ENCODE data around the gene PLAU. TPM values are rescaled to one million over a fixed set of nuclear protein-coding genes. Genes with fewer than 3 reads are reported as not detected.

PLAU gene
- total RNA-seq, 1 donor from 2014 or later, result 0.59 TPM

DNA sequence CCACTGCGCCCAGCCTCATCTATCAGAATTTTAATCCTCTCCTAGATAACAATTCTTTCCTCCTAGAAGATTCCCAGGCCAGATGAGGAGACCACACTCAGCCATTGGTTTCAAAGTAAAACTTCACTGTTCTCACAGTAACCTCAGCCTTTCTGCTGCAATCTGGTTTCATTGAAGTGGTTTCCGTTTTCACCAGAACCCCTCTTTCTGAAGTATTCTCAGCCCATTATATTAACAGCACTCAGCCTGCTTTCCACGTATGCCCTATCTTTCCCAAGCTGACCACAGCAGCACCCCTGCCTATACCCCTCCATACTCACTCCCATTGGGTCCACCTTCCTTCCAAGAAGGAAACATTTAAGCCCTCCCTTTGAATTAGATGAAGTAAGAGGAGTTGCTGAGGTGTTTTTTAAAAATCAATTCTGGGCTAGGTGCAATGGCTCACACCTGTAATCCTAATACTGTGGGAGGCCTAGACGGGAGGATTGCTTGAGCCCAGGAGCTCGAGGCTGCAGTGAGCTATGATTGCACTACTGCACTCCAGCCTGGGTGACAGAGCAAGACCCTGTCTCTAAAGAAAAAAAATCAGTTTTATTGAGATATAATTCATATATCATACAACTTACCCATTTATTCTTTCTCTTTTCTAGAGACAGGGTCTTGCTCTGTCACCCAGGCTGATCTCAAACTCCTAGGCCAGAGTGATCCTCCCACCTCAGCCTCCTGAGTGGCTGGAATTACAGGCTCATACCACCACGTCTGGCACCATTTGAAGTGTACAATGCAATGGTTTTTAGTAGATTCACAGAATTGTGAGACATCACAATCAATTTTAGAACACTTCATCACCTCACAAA lies 11.3 kb downstream of the PLAU start:
- no peak for DNase-seq
- Mint-ChIP-seq H3K4me3 (ENCODE audit: unreplicated experiment) (no peak overlapping the region), H3K27ac (ENCODE audit: unreplicated experiment) (no peak overlapping the region), H3K4me1 (ENCODE audit: low read depth, unreplicated experiment) (peaks cover 7% of the 10 kb centered on the region), H3K9me3 (ENCODE audit: unreplicated experiment) (no peaks in the 10 kb centered on the region), H3K36me3 (ENCODE audit: unreplicated experiment) (peaks cover 6% of the 10 kb centered on the region), H3K27me3 (ENCODE audit: unreplicated experiment) (no peaks in the 10 kb centered on the region)
- TF ChIP-seq, protein P1, sequence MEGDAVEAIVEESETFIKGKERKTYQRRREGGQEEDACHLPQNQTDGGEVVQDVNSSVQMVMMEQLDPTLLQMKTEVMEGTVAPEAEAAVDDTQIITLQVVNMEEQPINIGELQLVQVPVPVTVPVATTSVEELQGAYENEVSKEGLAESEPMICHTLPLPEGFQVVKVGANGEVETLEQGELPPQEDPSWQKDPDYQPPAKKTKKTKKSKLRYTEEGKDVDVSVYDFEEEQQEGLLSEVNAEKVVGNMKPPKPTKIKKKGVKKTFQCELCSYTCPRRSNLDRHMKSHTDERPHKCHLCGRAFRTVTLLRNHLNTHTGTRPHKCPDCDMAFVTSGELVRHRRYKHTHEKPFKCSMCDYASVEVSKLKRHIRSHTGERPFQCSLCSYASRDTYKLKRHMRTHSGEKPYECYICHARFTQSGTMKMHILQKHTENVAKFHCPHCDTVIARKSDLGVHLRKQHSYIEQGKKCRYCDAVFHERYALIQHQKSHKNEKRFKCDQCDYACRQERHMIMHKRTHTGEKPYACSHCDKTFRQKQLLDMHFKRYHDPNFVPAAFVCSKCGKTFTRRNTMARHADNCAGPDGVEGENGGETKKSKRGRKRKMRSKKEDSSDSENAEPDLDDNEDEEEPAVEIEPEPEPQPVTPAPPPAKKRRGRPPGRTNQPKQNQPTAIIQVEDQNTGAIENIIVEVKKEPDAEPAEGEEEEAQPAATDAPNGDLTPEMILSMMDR (IDR thresholded peaks at IDR 0.05; ENCODE audit: partially characterized antibody, unreplicated experiment), result no peak

DNA sequence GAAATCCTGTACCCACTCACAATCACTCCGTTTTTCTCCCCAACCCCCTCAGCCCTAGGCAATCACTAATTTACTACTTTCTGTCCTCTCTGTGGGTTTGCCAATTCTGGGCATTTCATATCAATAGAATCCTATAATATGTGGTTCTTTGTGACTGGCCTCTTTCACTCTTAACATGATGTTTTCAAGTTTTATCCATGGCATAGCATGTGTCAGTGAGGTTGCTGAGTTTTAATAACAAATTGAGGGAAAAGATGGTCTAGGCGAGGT lies 11.9 kb downstream of the PLAU start:
- Mint-ChIP-seq H3K36me3 (ENCODE audit: unreplicated experiment) (peaks cover 6% of the 10 kb centered on the region), H3K27ac (ENCODE audit: unreplicated experiment) (no peak overlapping the region), H3K4me1 (ENCODE audit: low read depth, unreplicated experiment) (peaks cover 4% of the 10 kb centered on the region), H3K27me3 (ENCODE audit: unreplicated experiment) (no peaks in the 10 kb centered on the region), H3K9me3 (ENCODE audit: unreplicated experiment) (no peaks in the 10 kb centered on the region), H3K4me3 (ENCODE audit: unreplicated experiment) (no peak overlapping the region)
- TF ChIP-seq, protein P1 (IDR thresholded peaks at IDR 0.05; ENCODE audit: partially characterized antibody, unreplicated experiment), result no peak
- DNase-seq, result no peak

GRCh38 chr10:73923935-73924598 lies 13.1 kb downstream of the PLAU start:
- H3K4me3 Mint-ChIP-seq (ENCODE audit: unreplicated experiment), result no peak overlapping the region
- H3K9me3 Mint-ChIP-seq (ENCODE audit: unreplicated experiment), result no peaks in the 10 kb centered on the region
- TF ChIP-seq, protein P1 (IDR thresholded peaks at IDR 0.05; ENCODE audit: partially characterized antibody, unreplicated experiment), result no peak
- H3K36me3 Mint-ChIP-seq (ENCODE audit: unreplicated experiment), result peaks cover 6% of the 10 kb centered on the region
- no peaks in the 10 kb centered on the region for H3K27me3 Mint-ChIP-seq (ENCODE audit: unreplicated experiment)
- H3K27ac Mint-ChIP-seq (ENCODE audit: unreplicated experiment), result no peak overlapping the region
- peaks cover 4% of the 10 kb centered on the region for H3K4me1 Mint-ChIP-seq (ENCODE audit: low read depth, unreplicated experiment)
- no peak for DNase-seq

- H3K4me3 Mint-ChIP-seq (ENCODE audit: unreplicated experiment), result no peak overlapping the region
- TF ChIP-seq, protein P1 (IDR thresholded peaks at IDR 0.05; ENCODE audit: partially characterized antibody, unreplicated experiment), result no peak
Observed at GRCh38 chr10:73924935-73925334, 14.0 kb downstream of the PLAU start.

GRCh38 chr10:73925539-73925938 lies 14.6 kb downstream of the PLAU start:
- Mint-ChIP-seq H3K36me3 (ENCODE audit: unreplicated experiment) (peaks cover 6% of the 10 kb centered on the region), H3K27ac (ENCODE audit: unreplicated experiment) (no peak overlapping the region), H3K9me3 (ENCODE audit: unreplicated experiment) (no peaks in the 10 kb centered on the region)

More at GRCh38 chr10:73924935-73925334, 14.0 kb downstream of the PLAU start:
- H3K27ac Mint-ChIP-seq (ENCODE audit: unreplicated experiment), result no peak overlapping the region
- H3K9me3 Mint-ChIP-seq (ENCODE audit: unreplicated experiment), result no peaks in the 10 kb centered on the region
- no peak for DNase-seq
- peaks cover 2% of the 10 kb centered on the region for H3K27me3 Mint-ChIP-seq (ENCODE audit: unreplicated experiment)
- peaks cover 6% of the 10 kb centered on the region for H3K36me3 Mint-ChIP-seq (ENCODE audit: unreplicated experiment)
- peaks cover 4% of the 10 kb centered on the region for H3K4me1 Mint-ChIP-seq (ENCODE audit: low read depth, unreplicated experiment)

More at GRCh38 chr10:73925539-73925938, 14.6 kb downstream of the PLAU start:
- DNase-seq, result no peak
- Mint-ChIP-seq H3K4me3 (ENCODE audit: unreplicated experiment) (no peak overlapping the region), H3K27me3 (ENCODE audit: unreplicated experiment) (peaks cover 2% of the 10 kb centered on the region), H3K4me1 (ENCODE audit: low read depth, unreplicated experiment) (peaks cover 4% of the 10 kb centered on the region)
- TF ChIP-seq, protein P1 (IDR thresholded peaks at IDR 0.05; ENCODE audit: partially characterized antibody, unreplicated experiment), result no peak

Data from glutamatergic neuron (in vitro differentiated cells).